COLO829 (cell line): ENCODE data around the gene STARD3.

Experiments
- DNase-seq: peaks from one replicate; pipeline ENCODE4 v3.0.0; 2012; ENCODE audit warnings: low spot score

The STARD3 gene

GRCh38 chr17:39672522-39673334 is 35.8 kb downstream of the STARD3 start:
- DNase-seq = no peak

GRCh38 chr17:39673335-39674081 is 36.6 kb downstream of the STARD3 start:
- no peak for DNase-seq

GRCh38 chr17:39674179-39674578 is 37.2 kb downstream of the STARD3 start:
- no peak for DNase-seq

- DNase-seq = no peak
Observed at GRCh38 chr17:39674702-39675389, 37.9 kb downstream of the STARD3 start.

GRCh38 chr17:39675390-39676082 is 38.6 kb downstream of the STARD3 start:
- DNase-seq = no peak

GRCh38 chr17:39676198-39676819 is 39.4 kb downstream of the STARD3 start:
- DNase-seq = no peak

GRCh38 chr17:39677072-39677471 is 40.1 kb downstream of the STARD3 start:
- no peak for DNase-seq

- no peak for DNase-seq
Observed at GRCh38 chr17:39677542-39678339, 40.8 kb downstream of the STARD3 start.

GRCh38 chr17:39678340-39679116 is 41.6 kb downstream of the STARD3 start:
- DNase-seq = no peak

- no peak for DNase-seq
Observed at GRCh38 chr17:39679521-39680192, 42.7 kb downstream of the STARD3 start.

GRCh38 chr17:39683295-39683939 is 46.5 kb downstream of the STARD3 start:
- no peak for DNase-seq

GRCh38 chr17:39684369-39685192 is 47.6 kb downstream of the STARD3 start:
- DNase-seq = no peak

GRCh38 chr17:39687101-39687545 is 50.2 kb downstream of the STARD3 start:
- peak; percentile 31 for DNase-seq

GRCh38 chr17:39687546-39688474 is 50.9 kb downstream of the STARD3 start, which contains the start of gene PGAP3:
Gene PGAP3, minus strand, starts transcription at chr17:39688057. Its CDS starts 43 bp downstream, at chr17:39688014.
- DNase-seq = peak; percentile 99

- no peak for DNase-seq
Observed at GRCh38 chr17:39688475-39688835, 51.5 kb downstream of the STARD3 start.

GRCh38 chr17:39688945-39689344 is 52.0 kb downstream of the STARD3 start:
- no peak for DNase-seq

GRCh38 chr17:39694593-39694992 is 57.6 kb downstream of the STARD3 start:
- DNase-seq = no peak
